GDM1 (cell line): ENCODE results near the gene CFAP54.
"Not testable (repeated sequence)": the region's sequence is repeated elsewhere in the genome, so short reads cannot be mapped to it uniquely, and the experiment has no call there.

Experiments
- DNase-seq: peaks from one replicate; lab custom pipeline; 2025; lab: John Stamatoyannopoulos, UW

CFAP54 gene

DNA sequence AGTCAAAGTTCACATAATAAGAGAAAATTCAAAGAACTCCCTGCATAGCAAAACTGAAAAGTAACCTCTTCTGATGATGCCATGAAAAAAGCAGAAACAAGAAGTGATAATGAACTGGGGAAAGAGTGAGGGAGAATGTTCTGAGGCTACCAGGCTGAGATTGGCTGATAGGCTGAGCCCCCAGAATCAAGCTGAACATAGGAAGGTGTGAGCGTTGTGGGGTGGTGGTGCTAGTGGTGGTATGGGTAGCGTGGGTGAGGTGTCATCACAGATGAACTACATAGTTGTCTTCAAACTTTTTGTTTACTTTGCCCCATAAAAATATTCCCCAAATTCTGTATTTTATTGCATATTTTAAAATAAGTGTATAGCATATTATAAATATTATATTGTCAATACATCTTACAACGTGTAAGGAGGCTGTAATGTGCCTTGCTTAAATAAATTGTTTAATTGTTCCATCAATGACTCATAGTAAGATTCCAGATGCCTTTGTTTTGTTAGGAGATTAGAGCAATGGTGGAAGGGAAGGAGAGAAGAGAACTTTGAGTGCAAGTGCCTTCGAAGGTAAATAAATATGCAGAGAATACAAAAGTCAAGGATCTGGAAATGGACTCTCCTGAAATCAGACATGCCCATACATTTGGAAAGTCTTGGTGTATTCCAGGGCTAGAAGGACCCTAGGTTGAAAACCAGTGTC lies 15.8 kb upstream of the CFAP54 start:
- DNase-seq = no peak

DNA sequence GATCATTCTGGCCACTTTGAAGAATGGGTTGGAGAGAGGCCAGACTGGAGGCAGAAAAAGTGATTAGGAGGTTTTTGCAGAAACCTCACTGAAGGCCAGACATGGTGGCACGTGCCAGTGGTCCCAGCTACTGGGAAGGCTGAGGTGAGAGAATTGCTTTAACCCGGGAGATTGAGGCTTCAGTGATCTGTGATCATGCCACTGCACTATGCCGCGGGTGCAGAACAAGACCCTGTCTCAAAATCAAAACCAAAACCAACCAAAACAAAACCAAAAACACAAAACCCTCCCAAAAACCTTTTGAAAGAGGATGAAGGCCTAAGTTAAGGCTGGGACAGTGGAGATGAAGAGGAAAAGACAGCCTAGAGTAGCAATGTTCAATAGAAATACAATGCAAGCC lies 15.2 kb upstream of the CFAP54 start:
- no peak for DNase-seq

DNA sequence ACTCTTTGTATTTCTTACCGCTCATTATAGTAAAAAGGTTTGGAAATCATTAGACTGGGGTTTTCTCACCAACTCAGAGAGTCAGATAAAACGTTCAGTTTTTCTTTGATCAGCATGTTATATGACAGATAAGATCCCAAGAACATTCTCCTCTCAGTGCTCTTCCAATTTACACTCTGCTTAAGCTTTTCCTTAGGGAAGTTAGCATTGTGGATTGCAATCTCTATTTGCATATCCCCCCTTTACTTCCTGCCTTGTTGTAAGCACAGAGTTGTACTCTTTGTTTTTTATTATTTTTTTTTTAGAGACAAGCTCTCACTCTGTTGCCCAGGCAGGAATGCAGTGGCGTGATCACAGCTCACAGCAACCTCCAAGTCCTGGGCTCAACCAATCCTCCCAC lies 11.4 kb upstream of the CFAP54 start:
- DNase-seq = no peak

DNA sequence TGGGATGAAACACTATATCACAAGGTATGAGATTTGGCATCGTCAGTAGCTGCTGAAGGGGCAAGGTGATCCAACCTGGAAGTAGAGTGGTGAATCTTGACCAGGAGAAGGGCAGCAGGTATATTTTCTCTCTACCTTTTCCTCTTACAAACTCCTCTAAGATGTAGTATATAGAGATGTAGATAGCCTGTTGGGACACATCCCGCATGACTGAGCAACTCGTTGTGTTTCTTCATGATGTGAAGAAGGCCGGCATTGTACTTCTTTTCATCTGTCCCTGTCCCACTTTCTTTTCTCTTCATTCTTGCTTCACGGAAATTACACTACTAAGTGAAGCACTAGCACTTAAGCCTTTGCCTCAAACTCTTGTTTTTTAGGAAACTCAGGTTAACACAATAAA lies 7.3 kb upstream of the CFAP54 start:
- DNase-seq = no peak

DNA sequence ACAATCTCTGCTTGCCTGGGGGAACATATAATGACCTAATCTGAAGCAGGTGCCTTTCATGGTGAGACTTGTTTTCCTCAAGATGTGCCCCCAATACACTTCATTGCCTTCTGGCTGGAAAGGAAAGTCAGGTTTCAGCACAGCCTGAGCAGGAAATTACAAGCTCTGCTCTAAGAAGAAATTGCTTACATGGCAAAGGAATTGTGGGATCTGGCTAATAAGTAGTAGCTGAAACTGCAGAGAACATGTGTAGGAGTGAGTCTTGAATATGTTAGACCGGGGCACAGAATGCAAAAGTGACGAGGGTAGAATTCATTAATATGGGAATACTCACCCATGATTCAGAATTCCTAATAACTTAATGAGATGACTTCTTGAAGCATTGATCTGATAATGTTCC lies 6.3 kb upstream of the CFAP54 start:
- no peak for DNase-seq

DNA sequence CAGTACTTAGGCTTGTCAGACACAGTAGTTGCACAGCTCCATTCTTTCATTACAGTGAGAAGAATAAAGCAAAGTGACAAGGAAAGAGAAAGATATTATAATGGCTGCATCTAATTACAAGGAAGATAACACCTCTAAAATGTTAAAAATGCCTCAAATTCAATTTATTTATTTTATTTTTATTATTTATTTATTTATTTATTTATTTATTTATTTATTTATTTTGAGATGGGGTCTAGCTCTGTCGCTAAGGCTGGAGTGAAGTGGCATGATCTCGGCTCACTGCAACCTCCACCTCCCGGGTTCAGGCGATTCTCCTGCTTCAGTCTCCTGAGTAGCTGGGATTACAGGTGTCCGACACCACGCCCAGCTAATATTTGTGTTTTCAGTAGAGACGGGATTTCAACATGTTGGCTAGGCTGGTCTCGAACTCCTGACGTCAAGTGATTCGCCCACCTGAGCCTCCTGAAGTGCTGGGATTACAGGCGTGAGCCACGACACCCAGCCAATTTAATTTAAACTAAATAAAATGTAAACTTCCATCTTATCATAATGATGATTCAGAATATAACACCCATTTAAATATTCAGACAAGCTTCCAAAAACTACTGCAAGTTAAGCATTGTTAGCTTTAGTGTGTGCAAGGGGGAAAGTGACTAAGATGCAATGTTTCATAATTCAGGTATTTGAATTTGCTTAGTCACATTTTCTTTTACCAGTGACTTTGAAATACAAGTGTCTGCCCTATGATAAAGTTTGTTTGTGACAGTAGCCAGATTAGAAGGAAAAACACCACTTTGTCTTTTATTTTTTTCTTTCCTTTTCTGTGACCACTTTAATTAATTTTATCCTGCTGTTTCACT lies 2.4 kb upstream of the CFAP54 start:
- DNase-seq = no peak

DNA sequence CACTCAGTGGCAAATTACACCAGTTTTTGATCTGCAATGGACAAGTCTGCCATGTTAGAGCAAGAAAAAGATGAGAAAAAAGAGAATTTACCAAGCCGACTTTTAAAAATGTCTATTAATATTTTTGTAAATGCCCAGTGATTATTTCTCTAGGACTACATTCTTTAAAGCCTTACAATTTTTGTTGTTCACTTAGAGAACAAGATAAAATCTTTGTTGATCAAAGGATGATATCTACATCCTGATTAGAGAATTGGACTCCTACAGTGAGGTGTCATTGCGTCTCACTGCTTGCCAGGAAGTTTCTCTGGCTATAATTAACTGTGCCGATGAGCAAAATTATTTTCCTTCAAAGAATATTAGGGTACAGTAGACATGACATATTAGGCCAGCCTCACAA lies 1.7 kb upstream of the CFAP54 start:
- DNase-seq = no peak

DNA sequence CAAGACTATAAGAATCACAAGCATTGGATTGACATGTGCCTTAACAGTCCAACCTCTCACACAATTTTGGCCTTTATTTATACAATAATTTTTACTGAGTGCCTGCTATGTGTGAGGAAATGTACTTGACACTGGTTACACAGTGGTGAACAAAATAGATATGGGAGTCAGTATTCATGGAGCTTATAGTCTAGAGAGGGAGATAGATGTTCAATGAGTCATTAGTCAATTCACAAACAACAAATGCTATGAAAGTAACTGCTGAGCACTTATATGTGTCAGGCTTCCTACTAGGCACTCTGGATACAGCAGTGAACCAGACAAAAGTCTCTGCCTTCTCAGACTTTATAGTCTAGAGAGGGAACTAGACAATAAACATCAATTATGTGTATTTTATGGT lies 3.7 kb downstream of the CFAP54 start:
- no peak for DNase-seq

DNA sequence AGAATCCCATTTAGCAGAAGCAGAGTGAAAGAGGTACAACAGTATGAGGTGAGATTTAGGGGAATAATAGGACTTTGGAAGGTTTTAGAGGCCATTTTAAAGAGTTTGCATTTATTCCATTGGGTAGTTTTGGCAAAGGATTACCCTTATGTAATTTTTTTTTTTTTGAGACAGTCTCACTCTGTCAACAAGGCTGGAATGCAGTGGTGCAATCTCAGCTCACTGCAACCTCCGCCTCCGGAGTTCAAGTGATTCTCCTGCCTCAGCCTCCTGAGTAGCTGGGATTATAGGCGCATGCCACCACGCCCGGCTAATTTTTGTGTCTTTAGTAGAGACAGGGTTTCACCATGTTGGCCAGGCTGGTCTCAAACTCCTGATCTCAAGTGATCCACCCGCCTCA lies 4.8 kb downstream of the CFAP54 start:
- not testable (repeated sequence) for DNase-seq

DNA sequence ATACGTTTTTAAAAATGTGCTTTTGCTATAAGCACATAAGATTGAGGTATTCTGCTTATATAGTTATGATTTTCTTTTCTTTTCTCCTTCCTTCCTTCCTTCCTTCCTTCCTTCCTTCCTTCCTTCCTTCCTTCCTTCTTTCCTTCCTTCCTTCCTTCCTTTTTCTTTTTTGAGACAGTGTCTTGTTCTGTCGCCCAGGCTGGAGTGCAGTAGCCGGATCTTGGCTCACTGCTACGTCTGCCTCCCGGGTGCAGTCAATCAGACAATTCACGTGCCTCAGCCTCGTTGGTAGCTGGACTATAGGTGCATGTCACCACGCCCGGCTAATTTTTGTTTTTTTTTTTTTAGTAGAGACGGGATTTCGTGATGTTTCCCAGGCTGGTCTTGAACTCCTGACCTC lies 5.8 kb downstream of the CFAP54 start:
- no peak for DNase-seq

DNA sequence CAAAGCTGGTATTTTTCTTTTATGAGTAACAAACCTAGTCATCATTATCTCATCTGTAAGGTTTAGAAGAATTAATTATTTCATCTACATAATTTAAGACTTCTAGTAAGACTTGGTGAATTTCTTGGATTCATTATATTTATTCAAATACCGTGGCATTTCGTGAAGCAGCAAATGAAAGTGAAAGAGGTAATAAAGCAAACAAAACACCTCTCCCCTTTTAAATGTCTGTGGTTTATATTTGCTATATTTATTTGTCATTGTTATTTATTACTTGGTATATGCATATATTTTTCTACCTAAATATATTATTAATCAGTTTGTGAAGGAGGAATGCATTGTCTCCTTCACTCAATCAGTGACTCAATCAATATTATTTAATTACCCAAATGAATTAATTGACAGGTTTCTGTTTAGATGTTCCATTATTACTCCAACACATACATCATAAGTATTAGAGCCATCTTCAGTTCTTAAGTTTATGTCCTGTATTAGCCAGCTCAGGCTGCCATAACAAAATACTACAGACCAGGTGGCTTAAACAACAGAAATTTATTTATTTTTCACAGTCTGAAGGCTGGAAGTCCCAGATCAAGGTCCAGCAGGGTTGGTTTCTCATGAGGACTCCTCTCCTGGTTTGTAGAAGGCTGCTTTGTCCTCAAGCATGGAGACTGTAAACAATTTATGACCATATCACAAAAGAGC lies 6.6 kb downstream of the CFAP54 start:
- no peak for DNase-seq

DNA sequence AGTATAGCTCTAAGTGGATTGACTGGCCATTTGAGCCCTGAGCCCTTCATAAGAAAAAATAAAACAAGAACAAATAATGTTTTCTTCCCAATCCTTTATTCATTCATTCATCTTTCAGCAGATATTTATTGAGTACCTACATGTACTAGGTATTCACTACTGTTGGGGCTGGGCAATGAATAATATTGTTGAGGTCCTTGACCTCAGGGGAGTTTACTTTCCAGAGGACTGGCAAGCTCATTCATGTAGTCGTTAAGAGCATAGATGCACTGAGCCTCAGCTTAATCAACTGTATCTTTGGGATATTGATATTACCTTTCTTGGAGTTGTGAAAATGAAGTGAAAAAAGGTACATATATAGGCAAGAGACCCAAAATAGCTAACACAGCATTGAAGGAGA lies 7.6 kb downstream of the CFAP54 start:
- no peak for DNase-seq

DNA sequence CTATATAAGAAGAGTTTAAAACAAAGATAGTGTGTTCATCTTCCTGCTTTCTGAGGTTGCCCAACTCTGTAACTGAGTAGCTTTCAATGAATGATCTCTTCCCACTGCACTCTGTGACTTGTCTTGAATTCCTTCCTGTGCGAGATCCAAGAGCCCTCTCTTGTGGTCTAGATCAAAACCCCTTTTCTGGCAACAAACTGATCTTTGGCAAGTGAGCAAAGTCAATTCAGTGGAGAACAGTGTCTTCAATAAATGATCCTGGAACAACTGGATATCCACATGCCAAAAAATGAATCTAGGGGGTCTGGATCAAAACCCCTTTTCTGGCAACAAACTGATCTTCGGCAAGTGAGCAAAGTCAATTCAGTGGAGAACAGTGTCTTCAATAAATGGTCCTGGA lies 8.5 kb downstream of the CFAP54 start:
- no peak for DNase-seq

DNA sequence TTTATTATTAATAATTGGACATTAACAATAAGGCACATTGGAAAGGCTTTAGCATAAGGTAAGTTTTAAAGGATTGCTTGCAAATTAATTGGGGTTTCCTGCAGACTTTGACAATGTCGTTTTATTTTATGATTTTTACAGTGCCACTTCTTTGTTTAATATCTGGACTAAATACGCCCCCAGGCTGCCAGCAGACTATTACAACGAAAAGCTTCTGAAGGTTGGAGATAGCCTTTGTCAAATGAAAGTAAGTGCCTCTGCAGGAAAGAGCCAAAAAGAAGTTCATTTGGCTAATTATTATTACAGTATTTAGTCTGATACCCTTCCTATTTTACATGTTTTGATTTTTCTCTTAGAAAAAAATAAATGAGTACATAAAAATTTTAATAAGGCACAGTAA lies 11.3 kb downstream of the CFAP54 start:
- DNase-seq = no peak

DNA sequence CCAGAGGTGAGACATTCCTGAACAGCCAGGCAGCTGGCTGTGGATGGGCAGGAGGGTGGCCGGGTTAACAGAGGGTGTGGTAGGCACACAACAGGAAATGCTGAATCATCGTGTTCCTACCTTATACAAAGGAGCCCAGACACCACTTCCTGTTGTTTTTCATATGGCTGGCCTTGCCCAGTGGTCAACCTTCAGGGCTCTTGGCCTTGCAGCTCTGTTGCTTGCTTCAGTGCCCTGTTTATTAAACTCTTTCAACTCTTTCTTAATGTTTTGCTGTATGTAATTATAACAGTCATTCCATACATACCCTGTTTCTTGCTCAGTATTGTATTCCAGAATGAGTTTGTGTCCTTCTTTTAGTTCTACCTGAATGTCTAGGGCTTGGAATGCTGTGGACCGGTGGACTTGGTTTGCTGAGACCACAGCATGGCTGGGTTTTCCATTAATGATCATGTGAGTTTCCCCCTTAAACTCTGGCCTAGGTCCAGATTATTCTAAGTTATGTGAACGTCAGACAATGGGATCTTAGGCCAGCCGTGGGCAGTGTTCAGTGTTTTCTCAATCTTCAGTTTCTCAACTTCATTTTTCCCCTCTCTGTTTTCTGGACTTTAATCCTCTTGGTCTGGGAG lies 11.9 kb downstream of the CFAP54 start:
- DNase-seq = no peak

DNA sequence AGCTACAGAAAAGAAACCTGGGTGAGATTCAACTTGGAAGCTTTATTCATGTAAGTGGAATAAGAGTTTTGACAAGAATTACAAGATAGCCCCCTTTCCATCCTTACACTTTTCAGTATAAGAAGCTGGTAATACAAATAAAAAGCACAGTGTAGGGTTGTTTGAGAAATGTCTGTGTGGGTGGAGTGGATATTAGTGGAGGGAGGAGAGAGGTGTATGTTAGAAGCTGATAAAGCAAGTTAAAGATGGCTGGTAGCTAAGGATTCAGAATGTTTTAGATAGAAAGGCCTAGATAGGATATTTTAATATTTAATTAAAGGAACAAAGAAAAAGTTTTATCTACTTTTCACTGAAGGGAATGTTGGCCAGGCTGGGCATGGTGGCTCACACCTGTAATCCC lies 12.5 kb downstream of the CFAP54 start:
- DNase-seq = no peak

DNA sequence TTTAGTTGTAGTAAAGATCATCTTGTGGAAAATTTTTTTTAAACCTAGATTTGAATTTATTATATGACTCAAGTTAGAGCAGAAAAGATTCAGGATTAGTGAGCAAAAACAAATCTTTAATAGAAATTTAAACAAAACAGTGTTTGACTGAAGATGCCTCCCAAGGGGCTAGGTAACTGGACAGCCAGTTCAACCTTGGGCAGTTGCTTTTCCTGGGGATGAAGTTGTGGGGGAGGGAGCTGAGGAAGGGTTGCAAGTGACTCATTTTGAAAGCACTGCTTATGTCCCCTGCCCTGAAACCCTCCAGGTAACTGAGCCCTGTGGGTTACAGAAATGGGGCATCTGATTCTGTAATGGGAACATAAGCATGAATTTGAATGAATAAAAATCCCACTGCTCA lies 13.1 kb downstream of the CFAP54 start:
- no peak for DNase-seq

DNA sequence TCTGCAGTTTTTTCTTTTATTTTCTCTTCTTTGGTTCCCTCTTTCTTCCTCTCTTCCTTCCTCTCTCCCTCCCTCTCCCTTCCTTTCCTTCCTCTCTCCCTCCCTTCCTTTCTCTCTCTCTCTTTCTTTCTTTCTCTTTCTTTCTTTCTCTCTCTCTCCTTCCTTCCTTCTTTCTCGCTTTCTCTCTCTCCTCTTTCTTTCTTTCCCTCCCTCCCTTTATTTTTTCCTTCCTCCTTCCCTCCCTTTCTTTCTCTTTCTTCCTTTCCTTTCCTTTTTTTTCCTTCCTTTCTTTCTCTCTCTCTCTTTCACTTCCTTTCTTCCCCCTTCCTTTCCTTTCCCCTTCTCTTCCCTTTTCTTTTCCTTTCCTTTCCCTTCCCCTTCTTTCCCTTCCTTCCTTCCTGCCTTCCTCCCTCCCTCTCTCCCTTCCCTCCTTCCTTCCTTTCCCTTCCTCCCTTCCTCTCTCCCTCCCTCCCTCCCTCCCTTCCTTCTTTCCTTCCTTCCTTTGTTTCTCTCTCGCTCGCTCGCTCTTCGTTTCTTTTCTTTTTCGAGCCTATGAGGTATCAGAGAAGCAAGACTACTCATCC lies 13.7 kb downstream of the CFAP54 start:
- DNase-seq = no peak

DNA sequence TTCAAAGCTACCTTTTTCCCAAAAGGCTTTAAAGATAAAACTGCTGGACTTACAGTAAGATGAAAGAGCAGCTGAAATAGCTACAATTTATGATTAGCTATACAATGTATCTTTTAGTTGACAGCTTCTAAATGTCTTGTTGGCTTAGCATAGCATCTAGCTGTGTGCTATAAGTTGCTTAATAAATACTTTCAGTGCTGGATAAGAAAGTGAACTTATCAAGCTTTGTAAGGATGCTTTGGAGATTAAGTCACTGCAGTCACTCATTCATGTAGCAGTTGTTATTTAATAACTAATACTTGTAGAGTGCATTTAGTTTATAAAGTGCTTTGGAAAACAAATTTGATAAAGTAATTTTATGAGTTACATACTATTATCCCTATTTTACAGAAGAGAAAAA lies 14.6 kb downstream of the CFAP54 start:
- DNase-seq = no peak

DNA sequence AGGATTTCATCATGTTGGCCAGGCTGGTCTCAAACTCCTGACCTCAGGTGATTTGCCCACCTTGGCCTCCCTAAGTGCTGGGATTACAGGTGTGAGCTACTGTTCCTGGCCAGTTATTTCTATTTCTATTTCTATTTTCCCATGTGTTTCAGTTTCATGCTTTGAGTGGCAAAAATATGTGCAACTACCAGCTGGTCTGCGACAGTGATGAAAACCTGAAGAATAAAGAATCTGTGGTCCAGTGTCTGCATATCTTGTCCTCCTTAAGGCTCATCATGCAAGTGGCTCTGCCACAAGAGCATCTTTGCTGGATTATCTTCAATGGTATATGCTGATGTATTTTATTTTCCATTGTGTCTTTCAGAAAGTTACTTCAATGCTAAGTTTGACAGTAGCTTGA lies 17.4 kb downstream of the CFAP54 start:
- DNase-seq = no peak

DNA sequence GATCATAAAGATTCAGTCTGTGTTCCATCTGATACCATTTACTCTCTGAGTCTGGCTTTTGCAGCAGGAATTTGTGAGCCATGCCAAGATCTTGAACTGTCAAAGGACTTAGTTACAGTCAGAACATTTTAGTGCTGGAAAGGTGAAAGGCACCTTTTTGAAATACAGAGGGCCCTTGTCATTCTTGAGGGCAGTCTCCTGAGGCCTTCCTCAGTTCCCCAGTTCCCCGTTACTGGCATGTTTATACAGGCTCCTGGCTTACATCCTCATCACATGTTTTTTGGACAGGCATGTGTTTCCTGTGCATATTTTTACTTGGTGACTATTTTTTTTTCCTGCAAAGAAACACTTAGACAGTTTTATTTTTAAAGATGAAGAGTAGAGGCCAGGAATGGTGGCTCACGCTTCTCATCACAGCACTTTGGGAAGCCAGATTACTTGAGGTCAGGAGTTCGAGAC lies 21.0 kb downstream of the CFAP54 start:
- peak; percentile 25 for DNase-seq

DNA sequence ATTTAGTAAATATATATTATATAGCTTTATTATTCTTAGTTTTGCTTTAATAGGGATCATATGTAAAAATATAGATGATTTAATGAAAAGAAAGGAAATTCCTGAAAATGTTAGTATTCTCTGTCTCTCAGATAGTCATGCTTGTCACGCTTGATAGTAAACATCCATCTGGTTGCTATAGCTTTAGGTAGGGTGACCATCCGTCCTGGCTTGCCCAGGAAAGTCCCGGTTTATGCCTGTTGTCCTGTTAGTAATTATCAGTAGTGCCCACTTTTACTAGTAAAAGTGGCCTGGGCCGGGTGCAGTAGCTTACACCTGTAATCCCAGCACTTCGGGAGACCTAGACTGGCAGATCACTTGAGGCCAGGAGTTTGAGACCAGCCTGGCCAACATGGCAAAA lies 23.8 kb downstream of the CFAP54 start:
- DNase-seq = no peak
